ENCODE measurements around the gene TSPYL1. TPM values are rescaled to one million over a fixed set of nuclear protein-coding genes. Genes with fewer than 3 reads are reported as not detected.

Gene TSPYL1
- total RNA-seq: 10 to 100 TPM; 86.4 to 95.0 TPM
- 91.9 TPM for polyA plus RNA-seq (ENCODE audit: insufficient read depth, low read depth, low replicate concordance)
- long read RNA-seq, donor 1, transcript TSPYL1-201 (1 exons, 3,326 nt): major isoform, 201 of 201 reads
- long read RNA-seq, donor 1, partial matches to known transcripts: 0 of 201 reads
- long read RNA-seq, donor 1, other reads (novel, unspliced or antisense): 0 of 201 reads
- long read RNA-seq, donor 2, transcript TSPYL1-201 (1 exons, 3,326 nt): major isoform, 101 of 101 reads
- long read RNA-seq, donor 2, partial matches to known transcripts: 0 of 101 reads
- long read RNA-seq, donor 2, other reads (novel, unspliced or antisense): 0 of 101 reads

GRCh38 chr6:116279232-116280160 lies at the start of gene TSPYL1:
Gene TSPYL1, minus strand, starts transcription at chr6:116279930. Its CDS starts 100 bp downstream, at chr6:116279830.
- TF ChIP-seq CTCF (IDR thresholded peaks at IDR 0.05) (no peak), POLR2A (IDR thresholded peaks at IDR 0.05) (peak; percentile 99)
- no peaks in the 10 kb centered on the region for H3K36me3 ChIP-seq (ENCODE audit: low read depth, missing control alignments)
- no peaks in the 10 kb centered on the region for H3K27me3 ChIP-seq
- peak; percentile 99 for DNase-seq
- intact Hi-C loops (cut with DNase I; ENCODE audit: low total_unique reads): no loop called here
- H3K27ac ChIP-seq: peak within 1 kb of the TSS; percentile 100
- peak within 1 kb of the TSS; percentile 85 to 100 for H3K4me3 ChIP-seq
- 1% methylated on average over 31 to 70 of the region's 71 CpGs for WGBS, 2 donors
- no peaks in the 10 kb centered on the region for H3K9me3 ChIP-seq
- H3K4me1 ChIP-seq: peaks cover 24% of the 10 kb centered on the region

GRCh38 chr6:116329156-116329555 lies 49.4 kb upstream of the TSPYL1 start:
- DNase-seq: no peak
- H3K27me3 ChIP-seq: no peaks in the 10 kb centered on the region
- intact Hi-C loops (cut with DNase I; ENCODE audit: low total_unique reads): no loop called here
- H3K4me3 ChIP-seq: no peak overlapping the region
- peaks cover 4% of the 10 kb centered on the region for H3K4me1 ChIP-seq
- TF ChIP-seq CTCF (IDR thresholded peaks at IDR 0.05): no peak
- TF ChIP-seq POLR2A (IDR thresholded peaks at IDR 0.05): no peak
- H3K9me3 ChIP-seq: no peaks in the 10 kb centered on the region
- no peaks in the 10 kb centered on the region for H3K36me3 ChIP-seq (ENCODE audit: low read depth, missing control alignments)
- no peak overlapping the region for H3K27ac ChIP-seq

- Histone ChIP-seq H3K27me3 (no peaks in the 10 kb centered on the region), H3K4me3 (no peak overlapping the region), H3K9me3 (no peaks in the 10 kb centered on the region), H3K27ac (peak overlapping the region in 1 of 2 donors; percentile 64), H3K36me3 (ENCODE audit: low read depth, missing control alignments) (no peaks in the 10 kb centered on the region), H3K4me1 (peaks cover 4% of the 10 kb centered on the region)
- WGBS, 2 donors: 44 to 59% methylated on average over 1 of the region's 1 CpG
- intact Hi-C loops (cut with DNase I; ENCODE audit: low total_unique reads): no loop called here
- no peak for DNase-seq
- TF ChIP-seq CTCF (IDR thresholded peaks at IDR 0.05) (no peak), POLR2A (IDR thresholded peaks at IDR 0.05) (no peak)
Measured at GRCh38 chr6:116328528-116328903, 48.8 kb upstream of the TSPYL1 start.

GRCh38 chr6:116327803-116328527 lies 48.2 kb upstream of the TSPYL1 start:
- TF ChIP-seq CTCF (IDR thresholded peaks at IDR 0.05) (no peak), POLR2A (IDR thresholded peaks at IDR 0.05) (no peak)
- no peak overlapping the region for H3K4me3 ChIP-seq
- H3K27ac ChIP-seq: peak overlapping the region in 1 of 2 donors; percentile 64
- peaks cover 4% of the 10 kb centered on the region for H3K4me1 ChIP-seq
- WGBS, 2 donors: 54 to 61% methylated on average over 6 of the region's 6 CpGs
- H3K27me3 ChIP-seq: no peaks in the 10 kb centered on the region
- no peaks in the 10 kb centered on the region for H3K36me3 ChIP-seq (ENCODE audit: low read depth, missing control alignments)
- no peak for DNase-seq
- no peaks in the 10 kb centered on the region for H3K9me3 ChIP-seq
- intact Hi-C loops (cut with DNase I; ENCODE audit: low total_unique reads): no loop called here
